NB4 (cell line): Measurements from ENCODE around the gene ZSWIM9.
A peak's percentile ranks its signal among the peaks of the same experiment; 100 is the strongest.

Experiments
- MAX ChIP-seq: IDR thresholded peaks from 2 replicates; pipeline ENCODE4 v1.6.1; 2011; ENCODE audit warnings: low read depth, low read length
- MYC ChIP-seq: IDR thresholded peaks from 2 replicates; pipeline ENCODE4 v1.6.1; 2011; ENCODE audit warnings: low read depth, low read length
- POLR2A ChIP-seq: IDR thresholded peaks from 2 replicates; pipeline ENCODE4 v1.6.1; 2011; ENCODE audit warnings: mild to moderate bottlenecking; ENCODE audit not compliant: insufficient read length; ENCODE audit errors: extremely low read depth
- TF ChIP-seq, protein P1 (sequence below): IDR thresholded peaks from one replicate; pipeline ENCODE4 v1.5.1; 2012; ENCODE audit warnings: low read depth, low read length

GRCh38 chr19:48206397-48207093 lies 36.1 kb downstream of the ZSWIM9 start:
- TF ChIP-seq, protein P1, sequence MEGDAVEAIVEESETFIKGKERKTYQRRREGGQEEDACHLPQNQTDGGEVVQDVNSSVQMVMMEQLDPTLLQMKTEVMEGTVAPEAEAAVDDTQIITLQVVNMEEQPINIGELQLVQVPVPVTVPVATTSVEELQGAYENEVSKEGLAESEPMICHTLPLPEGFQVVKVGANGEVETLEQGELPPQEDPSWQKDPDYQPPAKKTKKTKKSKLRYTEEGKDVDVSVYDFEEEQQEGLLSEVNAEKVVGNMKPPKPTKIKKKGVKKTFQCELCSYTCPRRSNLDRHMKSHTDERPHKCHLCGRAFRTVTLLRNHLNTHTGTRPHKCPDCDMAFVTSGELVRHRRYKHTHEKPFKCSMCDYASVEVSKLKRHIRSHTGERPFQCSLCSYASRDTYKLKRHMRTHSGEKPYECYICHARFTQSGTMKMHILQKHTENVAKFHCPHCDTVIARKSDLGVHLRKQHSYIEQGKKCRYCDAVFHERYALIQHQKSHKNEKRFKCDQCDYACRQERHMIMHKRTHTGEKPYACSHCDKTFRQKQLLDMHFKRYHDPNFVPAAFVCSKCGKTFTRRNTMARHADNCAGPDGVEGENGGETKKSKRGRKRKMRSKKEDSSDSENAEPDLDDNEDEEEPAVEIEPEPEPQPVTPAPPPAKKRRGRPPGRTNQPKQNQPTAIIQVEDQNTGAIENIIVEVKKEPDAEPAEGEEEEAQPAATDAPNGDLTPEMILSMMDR: no peak
- TF ChIP-seq MAX: no peak
- peak; percentile 5 for TF ChIP-seq POLR2A
- TF ChIP-seq MYC: no peak
